PC-9 (cell line): ENCODE results near the gene HYCC2. TPM values are rescaled to one million over a fixed set of nuclear protein-coding genes. Genes with fewer than 3 reads are reported as not detected.

Experiments used
- BruUV-seq: library from RNA; stranded (reverse); fragments of 400-500 nt; replicated peaks from 2 replicates; lab custom pipeline; 2021; lab: Mats Ljungman, UMichigan
- CTCF ChIA-PET: fragments of 300-600 bp; sonication (Branson Sonifier 250); formaldehyde crosslinking; loops from one replicate; lab custom pipeline; 2022; ENCODE audit warnings: antibody characterized with exemption; lab: Charles Lee
- POLR2A ChIA-PET: fragments of 300-600 bp; sonication (Branson Sonifier 250); formaldehyde crosslinking; loops from one replicate; lab custom pipeline; 2022; ENCODE audit warnings: antibody characterized with exemption; ENCODE audit not compliant: unreplicated experiment; lab: Charles Lee
- DNase-seq, 2 experiments: peaks; one replicate each; pipeline versions ENCODE4 v3.0.0 to v3.0.0-alpha.2; 2015 to 2022; ENCODE audit warnings: mixed read lengths in 1 of 2
- H2AFZ ChIP-seq: fragments of 200-600 bp; sonication (generic); 2 replicates; pipeline ENCODE4 v1.8.1; 2017; ENCODE audit warnings: antibody characterized with exemption
- H3F3A ChIP-seq: fragments of 200-600 bp; sonication (generic); 2 replicates; pipeline ENCODE4 v1.8.1; 2017; ENCODE audit warnings: antibody characterized with exemption, mild to moderate bottlenecking, low read depth; ENCODE audit not compliant: insufficient read depth
- H3K27ac ChIP-seq: fragments of 200-600 bp; sonication (generic); 2 replicates; pipeline ENCODE4 v1.6.1; 2016; ENCODE audit warnings: mixed run types
- H3K27me3 ChIP-seq: fragments of 200-600 bp; sonication (generic); 2 replicates; pipeline ENCODE4 v1.6.1; 2016; ENCODE audit warnings: low read depth, mixed run types; ENCODE audit not compliant: insufficient read depth
- H3K36me3 ChIP-seq: fragments of 200-600 bp; sonication (generic); 2 replicates; pipeline ENCODE4 v1.6.1; 2016; ENCODE audit warnings: low read depth, mixed run types
- H3K4me1 ChIP-seq: fragments of 200-600 bp; sonication (generic); replicated peaks from 2 replicates; pipeline ENCODE4 v1.6.1; 2016; ENCODE audit warnings: mixed run types; ENCODE audit not compliant: insufficient read depth
- H3K4me2 ChIP-seq: fragments of 200-600 bp; sonication (generic); 2 replicates; pipeline ENCODE4 v1.6.1; 2017; ENCODE audit warnings: mixed run types
- H3K4me3 ChIP-seq: fragments of 200-600 bp; sonication (generic); 2 replicates; pipeline ENCODE4 v1.6.1; 2016; ENCODE audit warnings: mixed run types
- H3K79me2 ChIP-seq: fragments of 200-600 bp; sonication (generic); 2 replicates; pipeline ENCODE4 v1.6.1; 2017; ENCODE audit warnings: low read depth, mixed run types
- H3K9me2 ChIP-seq: fragments of 200-600 bp; sonication (generic); 2 replicates; pipeline ENCODE4 v1.8.1; 2017; ENCODE audit warnings: mild to moderate bottlenecking; ENCODE audit not compliant: insufficient read depth
- H3K9me3 ChIP-seq: fragments of 200-600 bp; sonication (generic); 2 replicates; pipeline ENCODE4 v1.8.1; 2016; ENCODE audit warnings: low read depth; ENCODE audit not compliant: insufficient read depth
- H4K20me1 ChIP-seq: fragments of 200-600 bp; sonication (generic); 2 replicates; pipeline ENCODE4 v1.8.1; 2017; ENCODE audit not compliant: insufficient read depth
- CTCF ChIP-seq: fragments of 200-600 bp; sonication (generic); conservative IDR thresholded peaks from 2 replicates; pipeline ENCODE4 v1.6.1; 2017; ENCODE audit warnings: mixed run types, antibody characterized with exemption, mild to moderate bottlenecking, moderate library complexity
- EZH2 ChIP-seq: fragments of 200-600 bp; sonication (generic); IDR thresholded peaks from 2 replicates; pipeline ENCODE4 v1.8.0; 2017; ENCODE audit warnings: antibody characterized with exemption, low read depth
- intact Hi-C: fragments of 100-400 bp; cut with micrococcal nuclease; formaldehyde crosslinking; loops from one replicate; pipeline ENCODE4 v1.10.0; 2022; ENCODE audit not compliant: unreplicated experiment
- total RNA-seq: library from RNA; stranded (reverse); gene quantifications from 2 replicates; pipeline ENCODE4 v1.2.3, GENCODE V29; 2021

The HYCC2 gene
- total RNA-seq, 1 experiment from 2014 or later, result 10.7 TPM

GRCh38 chr2:201111096-201111495 is 39.6 kb upstream of the HYCC2 start:
- POLR2A ChIA-PET, result interaction anchor here (0.7 kb wide), 1 partner anchor 119 kb away, joined by 3 read pairs; no protein-coding TSS in a partner anchor
- Histone ChIP-seq H2AFZ (no peak overlapping the region), H3K9me2 (no peaks in the 10 kb centered on the region), H3K27me3 (no peaks in the 10 kb centered on the region), H3K4me3 (no peak overlapping the region), H3K4me2 (no peak overlapping the region), H3F3A (peaks cover 14% of the 10 kb centered on the region), H3K4me1 (peaks cover 14% of the 10 kb centered on the region; the same call in 1 of the 2 replicates), H3K36me3 (no peaks in the 10 kb centered on the region), H3K9me3 (no peaks in the 10 kb centered on the region), H4K20me1 (no peaks in the 10 kb centered on the region), H3K79me2 (peaks cover 6% of the 10 kb centered on the region; the same call in 1 of the 2 replicates), H3K27ac (no peak overlapping the region)
- CTCF ChIA-PET, result interaction anchor here (0.6 kb wide), 1 partner anchor 41 kb away, joined by 4 read pairs; no protein-coding TSS in a partner anchor
- TF ChIP-seq CTCF, result no peak
- TF ChIP-seq EZH2, result no peak
- no TSS peak for BruUV-seq
- intact Hi-C loops, result no loop called here
- no peak for DNase-seq

- H3K9me3 ChIP-seq, result no peaks in the 10 kb centered on the region
- no peak overlapping the region for H3K4me2 ChIP-seq
- H3K4me3 ChIP-seq, result no peak overlapping the region
- no peaks in the 10 kb centered on the region for H3K36me3 ChIP-seq
- peaks cover 10% of the 10 kb centered on the region for H3F3A ChIP-seq
- intact Hi-C loops, result no loop called here
- no peaks in the 10 kb centered on the region for H4K20me1 ChIP-seq
- POLR2A ChIA-PET, result no interaction called here
- peaks cover 4% of the 10 kb centered on the region; the same call in 1 of the 2 replicates for H3K79me2 ChIP-seq
- CTCF ChIA-PET, result interaction anchor here (0.6 kb wide), 1 partner anchor 42 kb away, joined by 4 read pairs; no protein-coding TSS in a partner anchor
- H3K4me1 ChIP-seq, result peaks cover 13% of the 10 kb centered on the region; the same call in 1 of the 2 replicates
- H3K27me3 ChIP-seq, result no peaks in the 10 kb centered on the region
- no TSS peak for BruUV-seq
- no peak overlapping the region for H2AFZ ChIP-seq
- no peak for TF ChIP-seq CTCF
- TF ChIP-seq EZH2, result no peak
- DNase-seq, result no peak
- no peak overlapping the region for H3K27ac ChIP-seq
- H3K9me2 ChIP-seq, result no peaks in the 10 kb centered on the region
Observed at GRCh38 chr2:201110615-201111014, 39.1 kb upstream of the HYCC2 start.

- BruUV-seq, result no TSS peak
- CTCF ChIA-PET, result no interaction called here
Observed at GRCh38 chr2:201109186-201109585, 37.7 kb upstream of the HYCC2 start.

More at GRCh38 chr2:201109186-201109585, 37.7 kb upstream of the HYCC2 start:
- Histone ChIP-seq H3K79me2 (no peaks in the 10 kb centered on the region), H3K27ac (no peak overlapping the region), H3F3A (no peaks in the 10 kb centered on the region), H3K36me3 (no peaks in the 10 kb centered on the region), H3K9me3 (no peaks in the 10 kb centered on the region), H3K4me3 (no peak overlapping the region), H3K4me1 (peaks cover under 1% of the 10 kb centered on the region; the same call in 1 of the 2 replicates), H3K4me2 (no peak overlapping the region), H3K9me2 (no peaks in the 10 kb centered on the region), H3K27me3 (no peaks in the 10 kb centered on the region), H4K20me1 (no peaks in the 10 kb centered on the region), H2AFZ (no peak overlapping the region)
- DNase-seq, result no peak
- intact Hi-C loops, result no loop called here
- TF ChIP-seq CTCF (no peak), EZH2 (no peak)
- POLR2A ChIA-PET, result no interaction called here
